HepG2 (cell line): ENCODE measurements around the gene SLC29A2. TPM values are rescaled to one million over a fixed set of nuclear protein-coding genes. Genes with fewer than 3 reads are reported as not detected.
A peak's percentile ranks its signal among the peaks of the same experiment; 100 is the strongest.

Experiments
- ASH2L ChIP-seq: fragments of 300-600, 200-600 bp; sonication (generic); IDR thresholded peaks from 2 replicates; pipeline ENCODE4 v1.7.0; 2017; ENCODE audit warnings: low read depth, mild to moderate bottlenecking, moderate library complexity, mixed read lengths, low read length; ENCODE audit not compliant: insufficient read length
- PLRG1 ChIP-seq: fragments of 450-650 bp; conservative IDR thresholded peaks from 2 replicates; pipeline ENCODE4 v1.6.1; 2016
- SP4 ChIP-seq: sonication (generic); formaldehyde crosslinking; IDR thresholded peaks from 2 replicates; pipeline ENCODE4 v1.8.1; 2023; ENCODE audit warnings: mild to moderate bottlenecking, missing genetic modification reagents
- TEAD2 ChIP-seq: sonication (generic); formaldehyde crosslinking; IDR thresholded peaks from 2 replicates; pipeline ENCODE4 v1.9.0; 2021; ENCODE audit warnings: missing genetic modification reagents
- U2AF2 ChIP-seq: fragments of 200-400 bp; formaldehyde crosslinking; IDR thresholded peaks from 2 replicates; pipeline ENCODE4 v1.6.1; 2017; ENCODE audit warnings: low read depth, mild to moderate bottlenecking, low read length
- WIZ ChIP-seq: sonication (generic); formaldehyde crosslinking; IDR thresholded peaks from 2 replicates; pipeline ENCODE4 v1.5.1; 2020; ENCODE audit warnings: mild to moderate bottlenecking, missing genetic modification reagents
- ZBTB8A ChIP-seq: sonication (generic); formaldehyde crosslinking; IDR thresholded peaks from 2 replicates; pipeline ENCODE4 v1.4.0; 2020; ENCODE audit warnings: mild to moderate bottlenecking, low read depth, missing genetic modification reagents, borderline replicate concordance
- ZNF431 ChIP-seq: sonication (generic); formaldehyde crosslinking; IDR thresholded peaks from 2 replicates; pipeline ENCODE4 v1.9.0; 2022; ENCODE audit warnings: missing genetic modification reagents, low read depth, mild to moderate bottlenecking, borderline replicate concordance
- ZNF768 ChIP-seq: sonication (generic); formaldehyde crosslinking; IDR thresholded peaks from 2 replicates; pipeline ENCODE4 v1.4.0; 2020; ENCODE audit warnings: missing genetic modification reagents
- polyA plus RNA-seq, 8 experiments: library from polyadenylated mRNA; depleted of rRNA in 3 of 8; stranded (reverse) in 7 of 8; unstranded in 1 of 8; fragments of >200 nt; fragmentation: Illumina TruSeq in 4 of 8; extraction: Trizol in 4 of 8; gene quantifications; 2 replicates each; pipeline versions ENCODE4 v1.2.1 to v1.2.3, GENCODE V29; 2011 to 2016; ENCODE audit warnings: low read depth in 4 of 8, missing spikeins in 1 of 8, mixed read lengths in 1 of 8; ENCODE audit not compliant: insufficient read depth in 1 of 8
- total RNA-seq, 5 experiments: library from RNA; depleted of rRNA; stranded (reverse); fragments of >200 nt; fragmentation: Illumina TruSeq; extraction: Trizol; gene quantifications; 2 replicates each; pipeline ENCODE4 v1.2.3, GENCODE V29; 2016; ENCODE audit warnings: low read depth in 1 of 5
- TF ChIP-seq, protein P1 (sequence below): sonication (generic); formaldehyde crosslinking; IDR thresholded peaks from 2 replicates; pipeline ENCODE4 v1.5.1; 2020; ENCODE audit warnings: mild to moderate bottlenecking, missing genetic modification reagents
- TF ChIP-seq, protein P2 (sequence below): sonication (generic); formaldehyde crosslinking; conservative IDR thresholded peaks from 2 replicates; pipeline ENCODE4 v1.4.0; 2020; ENCODE audit warnings: missing genetic modification reagents
- TF ChIP-seq, protein P3 (sequence below): sonication (generic); IDR thresholded peaks from 2 replicates; pipeline ENCODE4 v1.6.1; 2016; ENCODE audit warnings: low read depth, borderline replicate concordance
- TF ChIP-seq, protein P4 (sequence below): sonication (generic); formaldehyde crosslinking; IDR thresholded peaks from 2 replicates; pipeline ENCODE4 v1.5.0; 2020; ENCODE audit warnings: mild to moderate bottlenecking, missing genetic modification reagents
- TF ChIP-seq, protein P5 (sequence below): sonication (generic); formaldehyde crosslinking; IDR thresholded peaks from 2 replicates; pipeline ENCODE4 v1.5.0; 2020; ENCODE audit warnings: missing genetic modification reagents
- TF ChIP-seq, protein P6 (sequence below): sonication (generic); formaldehyde crosslinking; IDR thresholded peaks from 2 replicates; pipeline ENCODE4 v1.4.0; 2020; ENCODE audit warnings: missing genetic modification reagents
- TF ChIP-seq, protein P7 (sequence below): sonication (generic); formaldehyde crosslinking; IDR thresholded peaks from 2 replicates; pipeline ENCODE4 v1.9.0; 2022; ENCODE audit warnings: low read depth, missing genetic modification reagents

SLC29A2 gene
- total and polyA plus RNA-seq, 2 of the 13 experiments (the other 11 are each of a cell fraction or from before 2014, with no cell fraction given), result 0.63 to 0.66 TPM

DNA sequence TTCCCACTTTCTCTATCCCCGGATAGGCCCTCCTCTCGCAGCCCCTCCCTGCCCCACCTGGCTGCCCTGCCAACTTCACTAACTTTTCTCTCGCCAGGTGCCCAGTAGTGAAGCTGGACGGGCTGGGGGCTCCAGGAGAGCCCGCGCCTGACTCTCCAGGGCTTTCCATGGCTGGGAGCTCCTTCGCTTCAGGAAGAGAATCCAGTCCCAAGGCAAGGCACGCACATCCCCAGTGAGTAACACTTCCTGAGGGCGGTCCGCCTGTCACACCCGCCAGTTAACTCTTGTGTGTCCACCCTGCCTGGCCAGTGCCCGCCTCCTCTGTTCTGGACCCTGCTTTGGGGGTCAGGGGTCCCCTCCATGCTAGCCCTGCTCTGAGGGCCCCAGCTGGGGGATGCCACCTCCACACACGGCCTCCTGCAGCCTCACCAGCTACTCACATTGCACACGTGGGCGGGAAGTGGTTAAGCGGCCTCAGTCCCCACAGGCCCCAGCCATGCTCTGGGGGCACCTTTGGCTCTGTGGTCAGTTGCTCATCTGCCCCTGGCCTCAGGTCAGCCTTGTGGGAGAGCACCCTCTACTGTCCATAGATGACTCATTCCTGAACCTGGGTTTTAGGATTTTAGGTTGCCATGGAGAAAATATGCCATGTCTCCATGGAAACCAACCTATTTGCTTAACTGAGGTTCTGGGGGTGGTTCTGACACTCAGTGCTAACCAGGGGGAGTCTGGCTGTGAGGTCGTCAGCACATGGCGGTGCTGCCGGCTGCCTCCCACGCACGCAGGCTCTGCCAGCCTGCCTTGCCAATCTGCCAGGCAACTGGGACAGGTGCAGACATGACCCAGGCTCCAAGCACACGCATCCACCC is 35.1 kb downstream of the SLC29A2 start, which contains the start of gene RIN1 (continued):
- TF ChIP-seq, protein P1, sequence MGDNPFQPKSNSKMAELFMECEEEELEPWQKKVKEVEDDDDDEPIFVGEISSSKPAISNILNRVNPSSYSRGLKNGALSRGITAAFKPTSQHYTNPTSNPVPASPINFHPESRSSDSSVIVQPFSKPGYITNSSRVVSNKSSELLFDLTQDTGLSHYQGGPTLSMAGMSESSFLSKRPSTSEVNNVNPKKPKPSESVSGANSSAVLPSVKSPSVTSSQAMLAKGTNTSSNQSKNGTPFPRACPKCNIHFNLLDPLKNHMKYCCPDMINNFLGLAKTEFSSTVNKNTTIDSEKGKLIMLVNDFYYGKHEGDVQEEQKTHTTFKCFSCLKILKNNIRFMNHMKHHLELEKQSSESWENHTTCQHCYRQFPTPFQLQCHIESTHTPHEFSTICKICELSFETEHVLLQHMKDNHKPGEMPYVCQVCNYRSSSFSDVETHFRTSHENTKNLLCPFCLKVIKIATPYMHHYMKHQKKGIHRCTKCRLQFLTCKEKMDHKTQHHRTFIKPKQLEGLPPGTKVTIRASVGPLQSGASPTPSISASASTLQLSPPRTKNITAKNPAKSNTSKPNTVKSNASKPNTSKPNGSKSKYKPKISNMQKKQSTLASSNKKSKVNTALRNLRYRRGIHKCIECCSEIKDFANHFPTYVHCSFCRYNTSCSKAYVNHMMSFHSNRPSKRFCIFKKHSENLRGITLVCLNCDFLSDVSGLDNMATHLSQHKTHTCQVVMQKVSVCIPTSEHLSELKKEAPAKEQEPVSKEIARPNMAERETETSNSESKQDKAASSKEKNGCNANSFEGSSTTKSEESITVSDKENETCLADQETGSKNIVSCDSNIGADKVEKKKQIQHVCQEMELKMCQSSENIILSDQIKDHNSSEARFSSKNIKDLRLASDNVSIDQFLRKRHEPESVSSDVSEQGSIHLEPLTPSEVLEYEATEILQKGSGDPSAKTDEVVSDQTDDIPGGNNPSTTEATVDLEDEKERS, result peak; percentile 71; the same call in 1 of the 2 replicates
- TF ChIP-seq ASH2L (peak; percentile 90), U2AF2 (no peak), PLRG1 (no peak), WIZ (CRISPR knock-in tag) (no peak), TEAD2 (CRISPR knock-in tag) (no peak), ZNF431 (CRISPR knock-in tag) (peak; percentile 45; the same call in 1 of the 2 replicates), SP4 (peak; percentile 80), ZBTB8A (no peak), ZNF768 (CRISPR knock-in tag) (peak; percentile 58; the same call in 1 of the 2 replicates)
- TF ChIP-seq, protein P2, sequence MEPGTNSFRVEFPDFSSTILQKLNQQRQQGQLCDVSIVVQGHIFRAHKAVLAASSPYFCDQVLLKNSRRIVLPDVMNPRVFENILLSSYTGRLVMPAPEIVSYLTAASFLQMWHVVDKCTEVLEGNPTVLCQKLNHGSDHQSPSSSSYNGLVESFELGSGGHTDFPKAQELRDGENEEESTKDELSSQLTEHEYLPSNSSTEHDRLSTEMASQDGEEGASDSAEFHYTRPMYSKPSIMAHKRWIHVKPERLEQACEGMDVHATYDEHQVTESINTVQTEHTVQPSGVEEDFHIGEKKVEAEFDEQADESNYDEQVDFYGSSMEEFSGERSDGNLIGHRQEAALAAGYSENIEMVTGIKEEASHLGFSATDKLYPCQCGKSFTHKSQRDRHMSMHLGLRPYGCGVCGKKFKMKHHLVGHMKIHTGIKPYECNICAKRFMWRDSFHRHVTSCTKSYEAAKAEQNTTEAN (CRISPR knock-in tag), result peak; percentile 27; the same call in 1 of the 2 replicates
- TF ChIP-seq, protein P3, sequence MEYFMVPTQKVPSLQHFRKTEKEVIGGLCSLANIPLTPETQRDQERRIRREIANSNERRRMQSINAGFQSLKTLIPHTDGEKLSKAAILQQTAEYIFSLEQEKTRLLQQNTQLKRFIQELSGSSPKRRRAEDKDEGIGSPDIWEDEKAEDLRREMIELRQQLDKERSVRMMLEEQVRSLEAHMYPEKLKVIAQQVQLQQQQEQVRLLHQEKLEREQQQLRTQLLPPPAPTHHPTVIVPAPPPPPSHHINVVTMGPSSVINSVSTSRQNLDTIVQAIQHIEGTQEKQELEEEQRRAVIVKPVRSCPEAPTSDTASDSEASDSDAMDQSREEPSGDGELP, result peak; percentile 69; the same call in 1 of the 2 replicates
- TF ChIP-seq, protein P4, sequence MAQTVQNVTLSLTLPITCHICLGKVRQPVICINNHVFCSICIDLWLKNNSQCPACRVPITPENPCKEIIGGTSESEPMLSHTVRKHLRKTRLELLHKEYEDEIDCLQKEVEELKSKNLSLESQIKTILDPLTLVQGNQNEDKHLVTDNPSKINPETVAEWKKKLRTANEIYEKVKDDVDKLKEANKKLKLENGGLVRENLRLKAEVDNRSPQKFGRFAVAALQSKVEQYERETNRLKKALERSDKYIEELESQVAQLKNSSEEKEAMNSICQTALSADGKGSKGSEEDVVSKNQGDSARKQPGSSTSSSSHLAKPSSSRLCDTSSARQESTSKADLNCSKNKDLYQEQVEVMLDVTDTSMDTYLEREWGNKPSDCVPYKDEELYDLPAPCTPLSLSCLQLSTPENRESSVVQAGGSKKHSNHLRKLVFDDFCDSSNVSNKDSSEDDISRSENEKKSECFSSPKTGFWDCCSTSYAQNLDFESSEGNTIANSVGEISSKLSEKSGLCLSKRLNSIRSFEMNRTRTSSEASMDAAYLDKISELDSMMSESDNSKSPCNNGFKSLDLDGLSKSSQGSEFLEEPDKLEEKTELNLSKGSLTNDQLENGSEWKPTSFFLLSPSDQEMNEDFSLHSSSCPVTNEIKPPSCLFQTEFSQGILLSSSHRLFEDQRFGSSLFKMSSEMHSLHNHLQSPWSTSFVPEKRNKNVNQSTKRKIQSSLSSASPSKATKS (CRISPR knock-in tag), result no peak
- TF ChIP-seq, protein P5, sequence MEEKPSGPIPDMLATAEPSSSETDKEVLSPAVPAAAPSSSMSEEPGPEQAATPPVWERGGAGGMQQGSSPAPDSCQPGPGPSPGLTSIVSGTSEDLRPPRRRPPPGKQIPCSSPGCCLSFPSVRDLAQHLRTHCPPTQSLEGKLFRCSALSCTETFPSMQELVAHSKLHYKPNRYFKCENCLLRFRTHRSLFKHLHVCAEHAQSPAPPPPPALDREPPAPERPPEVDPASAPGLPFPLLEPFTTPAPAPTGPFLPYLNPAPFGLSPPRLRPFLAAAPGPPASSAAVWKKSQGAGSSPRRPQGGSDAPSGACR (CRISPR knock-in tag), result no peak; the same call in 1 of the 2 replicates
- TF ChIP-seq, protein P6, sequence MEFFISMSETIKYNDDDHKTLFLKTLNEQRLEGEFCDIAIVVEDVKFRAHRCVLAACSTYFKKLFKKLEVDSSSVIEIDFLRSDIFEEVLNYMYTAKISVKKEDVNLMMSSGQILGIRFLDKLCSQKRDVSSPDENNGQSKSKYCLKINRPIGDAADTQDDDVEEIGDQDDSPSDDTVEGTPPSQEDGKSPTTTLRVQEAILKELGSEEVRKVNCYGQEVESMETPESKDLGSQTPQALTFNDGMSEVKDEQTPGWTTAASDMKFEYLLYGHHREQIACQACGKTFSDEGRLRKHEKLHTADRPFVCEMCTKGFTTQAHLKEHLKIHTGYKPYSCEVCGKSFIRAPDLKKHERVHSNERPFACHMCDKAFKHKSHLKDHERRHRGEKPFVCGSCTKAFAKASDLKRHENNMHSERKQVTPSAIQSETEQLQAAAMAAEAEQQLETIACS, result no peak
- TF ChIP-seq, protein P7, sequence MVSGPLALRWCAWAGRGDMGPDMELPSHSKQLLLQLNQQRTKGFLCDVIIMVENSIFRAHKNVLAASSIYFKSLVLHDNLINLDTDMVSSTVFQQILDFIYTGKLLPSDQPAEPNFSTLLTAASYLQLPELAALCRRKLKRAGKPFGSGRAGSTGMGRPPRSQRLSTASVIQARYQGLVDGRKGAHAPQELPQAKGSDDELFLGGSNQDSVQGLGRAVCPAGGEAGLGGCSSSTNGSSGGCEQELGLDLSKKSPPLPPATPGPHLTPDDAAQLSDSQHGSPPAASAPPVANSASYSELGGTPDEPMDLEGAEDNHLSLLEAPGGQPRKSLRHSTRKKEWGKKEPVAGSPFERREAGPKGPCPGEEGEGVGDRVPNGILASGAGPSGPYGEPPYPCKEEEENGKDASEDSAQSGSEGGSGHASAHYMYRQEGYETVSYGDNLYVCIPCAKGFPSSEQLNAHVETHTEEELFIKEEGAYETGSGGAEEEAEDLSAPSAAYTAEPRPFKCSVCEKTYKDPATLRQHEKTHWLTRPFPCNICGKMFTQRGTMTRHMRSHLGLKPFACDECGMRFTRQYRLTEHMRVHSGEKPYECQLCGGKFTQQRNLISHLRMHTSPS (CRISPR knock-in tag), result peak; percentile 75; the same call in 1 of the 2 replicates
